22Rv1 (cell line): ENCODE results near the gene ARAP1.

Experiments used
- CTCF ChIP-seq: fragments of 450-650 bp; IDR thresholded peaks from 2 replicates; pipeline ENCODE4 v1.5.1; 2017; ENCODE audit warnings: mild to moderate bottlenecking
- ZFX ChIP-seq: fragments of 450-650 bp; IDR thresholded peaks from 2 replicates; pipeline ENCODE4 v1.6.1; 2017; ENCODE audit warnings: antibody characterized with exemption, borderline replicate concordance

DNA sequence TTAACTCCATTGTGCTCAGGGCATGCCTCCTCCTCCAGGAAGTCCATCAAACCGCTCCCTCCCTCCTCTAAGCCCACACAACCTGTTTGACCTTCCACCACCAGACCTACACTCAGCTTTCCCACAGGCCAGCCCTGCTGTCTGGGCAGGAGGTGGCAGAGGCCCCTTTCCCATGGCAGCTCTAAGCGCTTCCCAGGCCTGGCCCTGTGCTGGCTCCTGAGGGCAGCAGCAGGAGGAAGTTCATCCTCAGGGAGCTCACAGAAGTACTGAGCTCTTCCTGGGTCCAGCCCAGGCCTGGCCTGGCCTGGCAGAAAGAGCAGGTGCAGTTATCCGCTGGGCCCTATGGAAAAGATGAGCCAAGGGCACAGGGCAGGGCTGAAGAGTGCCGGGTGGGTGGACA is 31.4 kb downstream of the ARAP1 start:
- TF ChIP-seq CTCF (no peak), ZFX (no peak)
